ENCODE data around the gene HTT. TPM values are rescaled to one million over a fixed set of nuclear protein-coding genes. Genes with fewer than 3 reads are reported as not detected.
"Not testable (repeated sequence)": the region's sequence is repeated elsewhere in the genome, so short reads cannot be mapped to it uniquely, and the experiment has no call there.

The HTT gene
- polyA plus RNA-seq, 3 donors, result 1.8 to 27.1 (median 3.0) TPM

GRCh38 chr4:3047464-3048286 lies 26.8 kb upstream of the HTT start:
- Mint-ChIP-seq H3K4me1 (peaks cover 35% of the 10 kb centered on the region), H3K27me3 (ENCODE audit: low read depth in 3 of 3) (peaks cover 0 to 5% (median 2%) of the 10 kb centered on the region in 3 donors), H3K36me3 (peaks cover 0 to 2% of the 10 kb centered on the region in 2 donors), H3K27ac (peak overlapping the region; percentile 70 to 95 (median 86)), H3K4me3 (peak overlapping the region; percentile 60 to 78), H3K9me3 (peaks cover 0 to 4% (median 3%) of the 10 kb centered on the region in 7 donors)
- no peaks in the 10 kb centered on the region for H4K20me1 ChIP-seq (ENCODE audit: insufficient read depth, low read length)
- H3K27ac ChIP-seq (ENCODE audit: low read depth in 1 of 2, low read length in 2 of 2), result peak overlapping the region in 1 of 2 donors; percentile 71
- 66% methylated on average over 13 of the region's 20 CpGs for WGBS (ENCODE audit: insufficient coverage)
- H2AFZ ChIP-seq (ENCODE audit: insufficient read depth, low read depth, low read length, poor library complexity, severe bottlenecking), result peak overlapping the region; percentile 66
- peak overlapping the region; percentile 46 for H3K9ac ChIP-seq (ENCODE audit: insufficient read depth, low read length, poor library complexity, severe bottlenecking)
- TF ChIP-seq CTCF (IDR thresholded peaks at IDR 0.05), result peak; percentile 84
- peak; percentile 68 to 81 (median 78) for DNase-seq
- H3K36me3 ChIP-seq (replicated peaks in 1 of 2; ENCODE audit: control insufficient read depth in 1 of 2, insufficient read depth in 2 of 2, low read length in 2 of 2), result no peaks in the 10 kb centered on the region
- H3K9me3 ChIP-seq (replicated peaks in 1 of 2; ENCODE audit: control insufficient read depth in 1 of 2, insufficient read depth in 1 of 2, low read length in 2 of 2), result peaks cover 0 to 5% of the 10 kb centered on the region in 2 donors
- H3K79me2 ChIP-seq (ENCODE audit: insufficient read depth, low read length), result peaks cover 6% of the 10 kb centered on the region
- H3K27me3 ChIP-seq (ENCODE audit: control insufficient read depth in 2 of 2, insufficient read depth in 2 of 2, low read length in 2 of 2), result no peaks in the 10 kb centered on the region
- peak overlapping the region; percentile 6 to 61 (median 27) for H3K4me3 ChIP-seq (replicated peaks in 1 of 3; ENCODE audit: low read depth in 2 of 3, low read length in 3 of 3)
- H3K4me2 ChIP-seq (replicated peaks; ENCODE audit: extremely low read depth, low read length, poor library complexity, severe bottlenecking), result peak overlapping the region; percentile 26
- intact Hi-C loops (cut with micrococcal nuclease), result loop anchor here in 1 of 2 donors (2.0 to 5.0 kb wide), 2 partner anchors 13 to 85 kb away; partner anchors contain the start of genes GRK4 and NOP14
- H3K4me1 ChIP-seq (ENCODE audit: control insufficient read depth in 1 of 2, insufficient read depth in 2 of 2, low read length in 2 of 2), result peaks cover 22 to 44% of the 10 kb centered on the region in 2 donors

- H3K27me3 ChIP-seq (ENCODE audit: control insufficient read depth in 2 of 2, insufficient read depth in 2 of 2, low read length in 2 of 2); intact Hi-C loops (cut with micrococcal nuclease); H3K9ac ChIP-seq (ENCODE audit: insufficient read depth, low read length, poor library complexity, severe bottlenecking); H4K20me1 ChIP-seq (ENCODE audit: insufficient read depth, low read length); DNase-seq; H3K4me3 ChIP-seq (replicated peaks in 1 of 3; ENCODE audit: low read depth in 2 of 3, low read length in 3 of 3); H3K27me3 Mint-ChIP-seq (ENCODE audit: low read depth in 3 of 3); H3K36me3 ChIP-seq (replicated peaks in 1 of 2; ENCODE audit: control insufficient read depth in 1 of 2, insufficient read depth in 2 of 2, low read length in 2 of 2); H3K27ac Mint-ChIP-seq; H3K27ac ChIP-seq (ENCODE audit: low read depth in 1 of 2, low read length in 2 of 2); H3K79me2 ChIP-seq (ENCODE audit: insufficient read depth, low read length); H3K4me2 ChIP-seq (replicated peaks; ENCODE audit: extremely low read depth, low read length, poor library complexity, severe bottlenecking); H2AFZ ChIP-seq (ENCODE audit: insufficient read depth, low read depth, low read length, poor library complexity, severe bottlenecking): not testable (repeated sequence)
- H3K4me1 ChIP-seq (ENCODE audit: control insufficient read depth in 1 of 2, insufficient read depth in 2 of 2, low read length in 2 of 2), result peaks cover 6 to 13% of the 10 kb centered on the region in 2 donors
- peaks cover 8 to 17% of the 10 kb centered on the region in 2 donors for H3K9me3 ChIP-seq (replicated peaks in 1 of 2; ENCODE audit: control insufficient read depth in 1 of 2, insufficient read depth in 1 of 2, low read length in 2 of 2)
- WGBS (ENCODE audit: insufficient coverage), result 80% methylated on average over 3 of the region's 12 CpGs
- peaks cover 11 to 15% of the 10 kb centered on the region in 2 donors for H3K36me3 Mint-ChIP-seq
- H3K9me3 Mint-ChIP-seq, result peaks cover 11 to 32% (median 26%) of the 10 kb centered on the region in 7 donors
- peak overlapping the region in 1 of 2 donors; percentile 2 for H3K4me3 Mint-ChIP-seq
- peaks cover 13% of the 10 kb centered on the region for H3K4me1 Mint-ChIP-seq
Measured at GRCh38 chr4:3051141-3051897, 23.2 kb upstream of the HTT start.
